GM21737 (cell line): ENCODE data around the gene KIF16B.
"Not testable (repeated sequence)": the region's sequence is repeated elsewhere in the genome, so short reads cannot be mapped to it uniquely, and the experiment has no call there.

Experiments used
- ATAC-seq: cut with Tn5 transposase; IDR thresholded peaks from one replicate; pipeline ENCODE4 v1.9.1; 2021; ENCODE audit warnings: mild to moderate bottlenecking, moderate library complexity; ENCODE audit not compliant: unreplicated experiment

KIF16B gene

DNA sequence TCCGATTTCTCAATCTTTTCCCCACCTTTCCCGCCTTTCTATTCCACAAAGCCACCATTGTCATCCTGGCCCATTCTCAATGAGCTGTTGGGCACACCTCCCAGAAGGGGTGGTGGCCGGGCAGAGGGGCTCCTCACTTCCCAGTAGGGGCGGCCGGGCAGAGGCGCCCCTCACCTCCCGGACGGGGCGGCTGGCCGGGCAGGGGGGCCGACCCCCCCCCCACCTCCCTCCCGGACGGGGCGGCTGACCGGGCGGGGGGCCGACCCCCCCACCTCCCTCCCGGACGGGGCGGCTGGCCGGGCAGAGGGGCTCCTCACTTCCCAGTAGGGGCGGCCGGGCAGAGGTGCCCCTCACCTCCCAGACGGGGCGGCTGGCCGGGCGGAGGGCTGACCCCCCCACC is 346.3 kb downstream of the KIF16B start:
- ATAC-seq, result not testable (repeated sequence)

DNA sequence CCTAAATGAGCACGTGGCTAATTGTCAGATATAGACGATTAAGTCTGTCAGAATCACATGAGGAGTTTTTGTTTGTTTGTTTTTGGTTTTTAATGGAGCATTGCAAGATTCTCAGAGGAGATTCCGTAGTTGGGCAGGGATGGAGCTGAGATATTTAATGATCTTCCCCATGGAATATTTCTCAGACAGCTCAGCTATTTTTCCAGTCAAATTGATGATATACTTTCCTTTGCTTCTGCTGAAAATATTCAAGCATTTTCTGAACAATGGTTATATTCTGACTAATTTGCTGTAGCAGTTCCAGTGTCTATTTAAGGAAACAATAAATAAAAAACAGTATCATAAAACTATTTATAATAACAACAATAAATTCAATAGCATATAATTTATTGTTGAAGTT is 348.4 kb downstream of the KIF16B start:
- ATAC-seq, result no peak

DNA sequence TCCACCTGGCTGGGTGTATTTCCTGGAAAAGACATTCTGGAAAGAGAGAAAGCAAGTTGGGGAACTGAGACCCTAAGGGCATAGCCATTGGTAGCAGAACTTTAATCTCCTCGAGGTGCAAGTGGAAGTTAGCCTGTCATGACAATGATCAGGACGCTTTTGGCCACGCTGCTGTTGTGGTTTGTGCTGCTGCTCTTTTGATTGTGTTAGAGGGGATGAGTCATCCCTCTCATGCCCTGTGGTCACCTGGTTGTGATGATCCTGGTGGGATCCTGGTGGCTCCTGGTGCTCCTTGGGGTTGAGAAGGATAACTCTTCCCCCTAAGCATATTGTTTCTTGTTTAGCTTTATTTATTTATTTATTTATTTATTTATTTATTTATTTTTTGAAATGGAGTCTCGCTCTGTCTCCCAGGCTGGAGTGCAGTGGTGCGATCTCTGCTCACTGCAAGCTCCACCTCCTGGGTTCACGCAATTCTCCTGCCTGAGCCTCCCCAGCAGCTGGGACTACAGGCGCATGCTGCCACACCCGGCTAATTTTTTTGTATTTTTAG is 350.3 kb downstream of the KIF16B start:
- no peak for ATAC-seq
